LoVo (cell line): Measurements from ENCODE around the gene NKAIN4.

Experiments
- DNase-seq: peaks from one replicate; pipeline ENCODE4 v3.0.0-alpha.2; 2016; ENCODE audit warnings: low spot score

Gene NKAIN4

GRCh38 chr20:63287697-63288580 lies 33.7 kb upstream of the NKAIN4 start:
- no peak for DNase-seq

GRCh38 chr20:63286781-63287696 lies 32.8 kb upstream of the NKAIN4 start:
- DNase-seq, result no peak

GRCh38 chr20:63285636-63286615 lies 31.7 kb upstream of the NKAIN4 start:
- DNase-seq, result no peak

- DNase-seq, result no peak
Observed at GRCh38 chr20:63284981-63285524, 30.8 kb upstream of the NKAIN4 start.

GRCh38 chr20:63284544-63284949 lies 30.3 kb upstream of the NKAIN4 start:
- no peak for DNase-seq

- DNase-seq, result no peak
Observed at GRCh38 chr20:63284083-63284440, 29.8 kb upstream of the NKAIN4 start.

- DNase-seq, result no peak
Observed at GRCh38 chr20:63283397-63284082, 29.3 kb upstream of the NKAIN4 start.

- DNase-seq, result no peak
Observed at GRCh38 chr20:63282946-63283345, 28.7 kb upstream of the NKAIN4 start.

GRCh38 chr20:63281742-63282665 lies 27.7 kb upstream of the NKAIN4 start:
- DNase-seq, result no peak

- no peak for DNase-seq
Observed at GRCh38 chr20:63280929-63281545, 26.8 kb upstream of the NKAIN4 start.

GRCh38 chr20:63280371-63280770 lies 26.1 kb upstream of the NKAIN4 start:
- no peak for DNase-seq

- no peak for DNase-seq
Observed at GRCh38 chr20:63279931-63280330, 25.7 kb upstream of the NKAIN4 start.

GRCh38 chr20:63278661-63279060 lies 24.4 kb upstream of the NKAIN4 start:
- no peak for DNase-seq

- DNase-seq, result no peak
Observed at GRCh38 chr20:63277466-63278272, 23.4 kb upstream of the NKAIN4 start.

GRCh38 chr20:63276956-63277355 lies 22.7 kb upstream of the NKAIN4 start:
- DNase-seq, result no peak

- DNase-seq, result no peak
Observed at GRCh38 chr20:63275825-63276224, 21.6 kb upstream of the NKAIN4 start.

- no peak for DNase-seq
Observed at GRCh38 chr20:63274381-63275228, 20.3 kb upstream of the NKAIN4 start.
